Astrocyte (in vitro differentiated cells and primary cell): ENCODE results near the gene ZBTB7C. TPM values are rescaled to one million over a fixed set of nuclear protein-coding genes. Genes with fewer than 3 reads are reported as not detected.
A peak's percentile ranks its signal among the peaks of the same experiment; 100 is the strongest.

Experiments
- DNase-seq: peaks from one replicate; pipeline ENCODE4 v3.0.0-alpha.2; 2010; ENCODE audit warnings: low read depth
- FAIRE-seq: peaks from 2 replicates; lab custom pipeline; 2011; peaks lifted over from hg19 to GRCh38; lab: Jason Lieb, UNC
- H2AFZ ChIP-seq: 2 replicates; pipeline ENCODE4 v1.6.0; 2012; ENCODE audit warnings: low read depth, low read length, inconsistent platforms
- H3K27ac ChIP-seq: 2 replicates; pipeline ENCODE4 v1.5.1; 2011; ENCODE audit warnings: low read depth, low read length, inconsistent platforms
- H3K27me3 ChIP-seq: 2 replicates; pipeline ENCODE4 v1.6.0; 2011; ENCODE audit warnings: low read length, inconsistent platforms; ENCODE audit not compliant: insufficient read depth
- H3K36me3 ChIP-seq: 2 replicates; pipeline ENCODE4 v1.5.1; 2011; ENCODE audit warnings: low read length, inconsistent platforms; ENCODE audit not compliant: insufficient read depth
- H3K4me1 ChIP-seq: 2 replicates; pipeline ENCODE4 v1.5.1; 2011; ENCODE audit warnings: low read length, inconsistent platforms; ENCODE audit not compliant: insufficient read depth
- H3K4me2 ChIP-seq: 2 replicates; pipeline ENCODE4 v1.6.0; 2012; ENCODE audit warnings: low read length, inconsistent platforms
- H3K4me3 ChIP-seq: 2 replicates; pipeline ENCODE4 v1.5.1; 2011; ENCODE audit warnings: low read depth, mild to moderate bottlenecking, low read length, inconsistent platforms; ENCODE audit not compliant: insufficient read depth
- H3K79me2 ChIP-seq: 2 replicates; pipeline ENCODE4 v1.6.0; 2012; ENCODE audit warnings: mild to moderate bottlenecking, low read length, inconsistent platforms; ENCODE audit not compliant: insufficient read depth
- H3K9ac ChIP-seq: 2 replicates; pipeline ENCODE4 v1.6.0; 2012; ENCODE audit warnings: mild to moderate bottlenecking, low read length, inconsistent platforms
- H3K9me3 ChIP-seq: 2 replicates; pipeline ENCODE4 v1.5.1; 2012; ENCODE audit warnings: low read depth, mild to moderate bottlenecking, low read length, inconsistent platforms; ENCODE audit not compliant: insufficient read depth
- H4K20me1 ChIP-seq: 2 replicates; pipeline ENCODE4 v1.6.0; 2012; ENCODE audit warnings: low read length, inconsistent platforms; ENCODE audit not compliant: insufficient read depth
- H3K27ac Mint-ChIP-seq: one replicate; pipeline ENCODE4 v1.8.0; 2021; ENCODE audit warnings: mild to moderate bottlenecking, mixed read lengths; ENCODE audit not compliant: unreplicated experiment
- H3K27me3 Mint-ChIP-seq: one replicate; pipeline ENCODE4 v1.8.0; 2021; ENCODE audit warnings: low read depth, mixed read lengths; ENCODE audit not compliant: unreplicated experiment
- H3K36me3 Mint-ChIP-seq: one replicate; pipeline ENCODE4 v1.8.0; 2021; ENCODE audit warnings: low read depth, mixed read lengths; ENCODE audit not compliant: unreplicated experiment
- H3K4me1 Mint-ChIP-seq: one replicate; pipeline ENCODE4 v1.8.0; 2021; ENCODE audit warnings: low read depth, mixed read lengths; ENCODE audit not compliant: unreplicated experiment
- H3K4me3 Mint-ChIP-seq: one replicate; pipeline ENCODE4 v1.8.0; 2021; ENCODE audit warnings: mild to moderate bottlenecking, moderate library complexity, mixed read lengths; ENCODE audit not compliant: unreplicated experiment
- H3K9me3 Mint-ChIP-seq: one replicate; pipeline ENCODE4 v1.8.0; 2021; ENCODE audit warnings: mild to moderate bottlenecking, mixed read lengths; ENCODE audit not compliant: unreplicated experiment
- EZH2 ChIP-seq: IDR thresholded peaks from 2 replicates; pipeline ENCODE4 v1.6.1; 2012; ENCODE audit warnings: mild to moderate bottlenecking, low read length, inconsistent platforms; ENCODE audit not compliant: insufficient read depth
- total RNA-seq: library from RNA; stranded (reverse); gene quantifications from 2 replicates; pipeline ENCODE4 v1.2.1, GENCODE V29; 2021
- TF ChIP-seq, protein P1 (sequence below): IDR thresholded peaks from 2 replicates; pipeline ENCODE4 v1.5.1; 2011; ENCODE audit warnings: low read depth, mild to moderate bottlenecking, inconsistent platforms, low read length, moderate library complexity; ENCODE audit not compliant: insufficient read depth

The ZBTB7C gene
- total RNA-seq, 1 donor from 2014 or later, result 1.0 TPM

- H3K4me1 Mint-ChIP-seq, result peaks cover 15% of the 10 kb centered on the region
- Histone ChIP-seq H3K79me2 (no peaks in the 10 kb centered on the region), H3K27me3 (peaks cover 31% of the 10 kb centered on the region), H3K9me3 (no peaks in the 10 kb centered on the region), H3K27ac (no peak overlapping the region), H3K36me3 (no peaks in the 10 kb centered on the region), H2AFZ (no peak overlapping the region), H4K20me1 (no peaks in the 10 kb centered on the region), H3K4me1 (peaks cover 19% of the 10 kb centered on the region), H3K4me3 (no peak overlapping the region), H3K4me2 (no peak overlapping the region), H3K9ac (no peak overlapping the region)
- no peak for TF ChIP-seq EZH2
- TF ChIP-seq, protein P1, sequence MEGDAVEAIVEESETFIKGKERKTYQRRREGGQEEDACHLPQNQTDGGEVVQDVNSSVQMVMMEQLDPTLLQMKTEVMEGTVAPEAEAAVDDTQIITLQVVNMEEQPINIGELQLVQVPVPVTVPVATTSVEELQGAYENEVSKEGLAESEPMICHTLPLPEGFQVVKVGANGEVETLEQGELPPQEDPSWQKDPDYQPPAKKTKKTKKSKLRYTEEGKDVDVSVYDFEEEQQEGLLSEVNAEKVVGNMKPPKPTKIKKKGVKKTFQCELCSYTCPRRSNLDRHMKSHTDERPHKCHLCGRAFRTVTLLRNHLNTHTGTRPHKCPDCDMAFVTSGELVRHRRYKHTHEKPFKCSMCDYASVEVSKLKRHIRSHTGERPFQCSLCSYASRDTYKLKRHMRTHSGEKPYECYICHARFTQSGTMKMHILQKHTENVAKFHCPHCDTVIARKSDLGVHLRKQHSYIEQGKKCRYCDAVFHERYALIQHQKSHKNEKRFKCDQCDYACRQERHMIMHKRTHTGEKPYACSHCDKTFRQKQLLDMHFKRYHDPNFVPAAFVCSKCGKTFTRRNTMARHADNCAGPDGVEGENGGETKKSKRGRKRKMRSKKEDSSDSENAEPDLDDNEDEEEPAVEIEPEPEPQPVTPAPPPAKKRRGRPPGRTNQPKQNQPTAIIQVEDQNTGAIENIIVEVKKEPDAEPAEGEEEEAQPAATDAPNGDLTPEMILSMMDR, result no peak
- no peak overlapping the region for H3K4me3 Mint-ChIP-seq
- H3K36me3 Mint-ChIP-seq, result no peaks in the 10 kb centered on the region
- H3K9me3 Mint-ChIP-seq, result no peaks in the 10 kb centered on the region
- DNase-seq (no peak), FAIRE-seq (no peak)
- H3K27me3 Mint-ChIP-seq, result peaks cover 16% of the 10 kb centered on the region
- no peak overlapping the region for H3K27ac Mint-ChIP-seq
These were observed 389.4 kb downstream of the ZBTB7C start for GRCh38 chr18:48019557-48020325.

GRCh38 chr18:48018851-48019250 lies 390.3 kb downstream of the ZBTB7C start:
- DNase-seq, result no peak
- H3K36me3 ChIP-seq, result no peaks in the 10 kb centered on the region
- no peak for FAIRE-seq
- no peak overlapping the region for H2AFZ ChIP-seq
- peaks cover 34% of the 10 kb centered on the region for H3K27me3 ChIP-seq
- no peaks in the 10 kb centered on the region for H4K20me1 ChIP-seq
- H3K27ac ChIP-seq, result no peak overlapping the region
- H3K4me1 ChIP-seq, result peaks cover 15% of the 10 kb centered on the region
- no peak overlapping the region for H3K9ac ChIP-seq
- no peak overlapping the region for H3K4me2 ChIP-seq
- Mint-ChIP-seq H3K36me3 (no peaks in the 10 kb centered on the region), H3K9me3 (no peaks in the 10 kb centered on the region), H3K4me1 (peaks cover 14% of the 10 kb centered on the region), H3K27ac (no peak overlapping the region), H3K4me3 (no peak overlapping the region), H3K27me3 (peaks cover 16% of the 10 kb centered on the region)
- no peaks in the 10 kb centered on the region for H3K79me2 ChIP-seq
- no peak for TF ChIP-seq EZH2
- TF ChIP-seq, protein P1, result no peak
- no peak overlapping the region for H3K4me3 ChIP-seq
- H3K9me3 ChIP-seq, result no peaks in the 10 kb centered on the region

- Histone ChIP-seq H3K4me1 (peaks cover 3% of the 10 kb centered on the region), H3K4me3 (no peak overlapping the region), H2AFZ (no peak overlapping the region), H3K9ac (no peak overlapping the region), H3K27ac (no peak overlapping the region), H3K4me2 (no peak overlapping the region), H3K79me2 (no peaks in the 10 kb centered on the region), H3K36me3 (no peaks in the 10 kb centered on the region), H3K27me3 (peaks cover 35% of the 10 kb centered on the region), H3K9me3 (no peaks in the 10 kb centered on the region), H4K20me1 (no peaks in the 10 kb centered on the region)
- no peaks in the 10 kb centered on the region for H3K36me3 Mint-ChIP-seq
- no peak overlapping the region for H3K27ac Mint-ChIP-seq
- peaks cover 2% of the 10 kb centered on the region for H3K4me1 Mint-ChIP-seq
- no peaks in the 10 kb centered on the region for H3K9me3 Mint-ChIP-seq
- FAIRE-seq (peak; percentile 62), DNase-seq (no peak)
- H3K27me3 Mint-ChIP-seq, result peaks cover 16% of the 10 kb centered on the region
- no peak for TF ChIP-seq EZH2
- TF ChIP-seq, protein P1, result no peak
- no peak overlapping the region for H3K4me3 Mint-ChIP-seq
These were observed 391.5 kb downstream of the ZBTB7C start for GRCh38 chr18:48017635-48018034.
